Raji (cell line): Measurements from ENCODE around the gene OR14I1.

Experiments used
- POLR2A ChIP-seq: IDR thresholded peaks from 2 replicates; pipeline ENCODE4 v1.6.1; 2011; ENCODE audit warnings: low read depth, low read length, control low read depth; ENCODE audit not compliant: insufficient read depth

Gene OR14I1

GRCh38 chr1:248702714-248703113, at the start of gene OR14I1:
TSS of gene OR14I1 (minus strand) at chr1:248702766.
- no peak for TF ChIP-seq POLR2A

GRCh38 chr1:248751635-248752034, 49.1 kb upstream of the OR14I1 start:
- no peak for TF ChIP-seq POLR2A

- TF ChIP-seq POLR2A: no peak
Measured at GRCh38 chr1:248751142-248751541, 48.6 kb upstream of the OR14I1 start.

- TF ChIP-seq POLR2A: no peak
Measured at GRCh38 chr1:248750496-248750895, 47.9 kb upstream of the OR14I1 start.

GRCh38 chr1:248748211-248748610, 45.6 kb upstream of the OR14I1 start:
- TF ChIP-seq POLR2A: no peak

- TF ChIP-seq POLR2A: no peak
Measured at GRCh38 chr1:248740876-248741275, 38.3 kb upstream of the OR14I1 start.

GRCh38 chr1:248739572-248740205, 37.1 kb upstream of the OR14I1 start:
- TF ChIP-seq POLR2A: no peak

- no peak for TF ChIP-seq POLR2A
Measured at GRCh38 chr1:248737457-248737856, 34.9 kb upstream of the OR14I1 start.

GRCh38 chr1:248736977-248737376, 34.4 kb upstream of the OR14I1 start:
- TF ChIP-seq POLR2A: no peak

GRCh38 chr1:248733566-248733965, 31.0 kb upstream of the OR14I1 start:
- TF ChIP-seq POLR2A: no peak

GRCh38 chr1:248730507-248731335, 28.2 kb upstream of the OR14I1 start:
- TF ChIP-seq POLR2A: no peak

- TF ChIP-seq POLR2A: no peak
Measured at GRCh38 chr1:248714248-248714647, 11.7 kb upstream of the OR14I1 start.

- no peak for TF ChIP-seq POLR2A
Measured at GRCh38 chr1:248710305-248710900, 7.8 kb upstream of the OR14I1 start.

GRCh38 chr1:248704606-248705005, 2.0 kb upstream of the OR14I1 start:
- TF ChIP-seq POLR2A: no peak

- TF ChIP-seq POLR2A: no peak
Measured at GRCh38 chr1:248703674-248704073, 1.1 kb upstream of the OR14I1 start.

- TF ChIP-seq POLR2A: no peak
Measured at GRCh38 chr1:248699099-248699498, 3.5 kb downstream of the OR14I1 start.
